ENCODE measurements around the gene SLC39A11. TPM values are rescaled to one million over a fixed set of nuclear protein-coding genes. Genes with fewer than 3 reads are reported as not detected.
"Not testable (repeated sequence)": the region's sequence is repeated elsewhere in the genome, so short reads cannot be mapped to it uniquely, and the experiment has no call there.

SLC39A11 gene
- total and polyA plus RNA-seq, 3 donors from 2014 or later, result 11.4 to 18.6 (median 18.0) TPM

- no peaks in the 10 kb centered on the region for H3K36me3 ChIP-seq (ENCODE audit: low read depth, missing control alignments)
- H3K4me3 ChIP-seq, result no peak overlapping the region
- no peak for DNase-seq
- no peaks in the 10 kb centered on the region for H3K4me1 ChIP-seq
- H3K27ac ChIP-seq, result no peak overlapping the region
- no peaks in the 10 kb centered on the region for H3K9me3 ChIP-seq
- no peaks in the 10 kb centered on the region for H3K27me3 ChIP-seq
- 54 to 58% methylated on average over 7 to 10 of the region's 10 CpGs for WGBS, 2 donors
- intact Hi-C loops (cut with DNase I; ENCODE audit: low total_unique reads), result no loop called here
- TF ChIP-seq POLR2A (IDR thresholded peaks at IDR 0.05) (no peak), CTCF (IDR thresholded peaks at IDR 0.05) (no peak)
Measured at GRCh38 chr17:73099511-73099910, 7.0 kb upstream of the SLC39A11 start.

GRCh38 chr17:73098919-73099318, 6.4 kb upstream of the SLC39A11 start:
- Histone ChIP-seq H3K27ac (no peak overlapping the region), H3K4me3 (no peak overlapping the region), H3K36me3 (ENCODE audit: low read depth, missing control alignments) (no peaks in the 10 kb centered on the region), H3K4me1 (no peaks in the 10 kb centered on the region), H3K27me3 (no peaks in the 10 kb centered on the region), H3K9me3 (no peaks in the 10 kb centered on the region)
- intact Hi-C loops (cut with DNase I; ENCODE audit: low total_unique reads), result no loop called here
- no peak for DNase-seq
- no peak for TF ChIP-seq CTCF (IDR thresholded peaks at IDR 0.05)
- TF ChIP-seq POLR2A (IDR thresholded peaks at IDR 0.05), result no peak
- 61 to 81% methylated on average over 5 of the region's 5 CpGs for WGBS, 2 donors

- H3K36me3 ChIP-seq (ENCODE audit: low read depth, missing control alignments); H3K4me1 ChIP-seq; intact Hi-C loops (cut with DNase I; ENCODE audit: low total_unique reads); H3K4me3 ChIP-seq; DNase-seq; H3K9me3 ChIP-seq; H3K27me3 ChIP-seq; H3K27ac ChIP-seq: not testable (repeated sequence)
- 79 to 82% methylated on average over 8 of the region's 8 CpGs for WGBS, 2 donors
Measured at GRCh38 chr17:73097973-73098765, 5.7 kb upstream of the SLC39A11 start.

GRCh38 chr17:73096866-73097265, 4.4 kb upstream of the SLC39A11 start:
- no peak overlapping the region for H3K27ac ChIP-seq
- no peak for TF ChIP-seq CTCF (IDR thresholded peaks at IDR 0.05)
- TF ChIP-seq POLR2A (IDR thresholded peaks at IDR 0.05), result no peak
- no peaks in the 10 kb centered on the region for H3K27me3 ChIP-seq
- no peak overlapping the region for H3K4me3 ChIP-seq
- peaks cover 5% of the 10 kb centered on the region for H3K4me1 ChIP-seq
- no peak for DNase-seq
- H3K36me3 ChIP-seq (ENCODE audit: low read depth, missing control alignments), result no peaks in the 10 kb centered on the region
- intact Hi-C loops (cut with DNase I; ENCODE audit: low total_unique reads), result no loop called here
- WGBS, 2 donors, result 75 to 79% methylated on average over 4 to 6 of the region's 6 CpGs
- no peaks in the 10 kb centered on the region for H3K9me3 ChIP-seq

- no peaks in the 10 kb centered on the region for H3K27me3 ChIP-seq
- no peaks in the 10 kb centered on the region for H3K9me3 ChIP-seq
- intact Hi-C loops (cut with DNase I; ENCODE audit: low total_unique reads), result no loop called here
- peaks cover 10% of the 10 kb centered on the region for H3K4me1 ChIP-seq
- H3K27ac ChIP-seq, result no peak overlapping the region
- TF ChIP-seq CTCF (IDR thresholded peaks at IDR 0.05) (no peak), POLR2A (IDR thresholded peaks at IDR 0.05) (no peak)
- no peaks in the 10 kb centered on the region for H3K36me3 ChIP-seq (ENCODE audit: low read depth, missing control alignments)
- 88 to 93% methylated on average over 6 of the region's 6 CpGs for WGBS, 2 donors
- no peak for DNase-seq
- H3K4me3 ChIP-seq, result no peak overlapping the region
Measured at GRCh38 chr17:73096211-73096610, 3.7 kb upstream of the SLC39A11 start.

Data from testis (tissue), 3 donors.